Activated CD4-positive, alpha-beta T cell treated with anti-CD3 and anti-CD28 coated beads, Interleukin-2, amount 50 U/mL, for 24 hours (primary cell): ENCODE measurements around the gene TLL1.
A peak's percentile ranks its signal among the peaks of the same experiment; 100 is the strongest.

Experiments
- DNase-seq, 2 donors: peaks; one replicate each; pipeline ENCODE4 v3.0.0-alpha.2; 2020; ENCODE audit warnings: low read depth in 1 of 2, low spot score in 1 of 2

The TLL1 gene

DNA sequence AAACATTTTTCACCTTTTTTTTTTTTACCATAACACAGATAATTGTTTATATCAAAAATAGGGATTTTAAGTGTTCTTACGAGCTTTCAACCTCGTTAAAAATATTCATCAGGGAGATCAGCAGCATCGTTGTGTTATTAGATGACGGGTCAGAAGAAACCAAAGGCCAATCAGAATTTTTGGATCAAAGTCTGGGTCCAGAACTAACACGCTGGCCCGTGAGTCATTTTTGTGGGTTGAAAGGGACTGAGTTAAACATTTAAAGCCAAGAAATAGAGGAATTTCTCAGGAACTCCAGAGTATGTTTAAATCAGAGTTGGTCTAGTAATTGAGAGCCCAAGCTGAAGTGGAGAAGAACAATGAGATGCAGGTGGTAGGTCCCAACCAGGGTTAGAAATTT is 170.8 kb downstream of the TLL1 start:
- no peak for DNase-seq

DNA sequence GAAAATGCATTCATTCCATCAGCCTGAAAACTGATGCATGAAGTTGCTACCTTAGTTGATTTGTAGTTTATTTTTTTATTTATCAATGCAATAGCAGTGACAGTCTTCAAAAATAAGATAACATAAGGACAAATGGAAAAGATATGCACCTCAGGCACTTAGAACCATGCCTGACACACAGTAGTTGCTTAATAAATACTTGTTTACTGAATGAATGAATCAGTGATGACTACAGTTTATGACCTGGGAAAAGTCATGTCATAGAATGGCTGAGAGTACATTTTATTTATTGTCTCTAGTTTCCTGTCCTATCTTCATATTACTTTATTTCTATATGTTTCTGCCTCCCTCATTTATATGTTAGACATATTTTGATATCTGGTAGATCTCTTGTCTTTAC is 171.8 kb downstream of the TLL1 start:
- no peak for DNase-seq

DNA sequence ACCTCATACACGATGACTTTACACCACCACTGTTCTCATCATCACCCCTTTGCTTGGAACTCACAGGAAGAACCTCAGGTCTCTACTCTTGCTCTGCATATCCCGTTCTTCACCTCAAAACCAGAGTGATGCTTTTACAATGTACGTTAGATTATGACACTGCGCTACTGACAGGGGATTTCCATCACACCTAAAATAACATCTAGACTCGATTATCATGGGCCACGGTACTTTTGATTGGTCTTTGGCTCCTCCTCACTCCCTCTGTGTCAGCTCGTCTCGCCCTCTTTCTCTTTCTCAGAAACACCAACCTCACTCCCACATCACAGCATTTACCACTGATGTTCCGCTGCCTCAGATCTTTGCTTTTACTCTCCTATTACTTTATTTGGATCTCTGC is 172.4 kb downstream of the TLL1 start:
- DNase-seq = no peak

DNA sequence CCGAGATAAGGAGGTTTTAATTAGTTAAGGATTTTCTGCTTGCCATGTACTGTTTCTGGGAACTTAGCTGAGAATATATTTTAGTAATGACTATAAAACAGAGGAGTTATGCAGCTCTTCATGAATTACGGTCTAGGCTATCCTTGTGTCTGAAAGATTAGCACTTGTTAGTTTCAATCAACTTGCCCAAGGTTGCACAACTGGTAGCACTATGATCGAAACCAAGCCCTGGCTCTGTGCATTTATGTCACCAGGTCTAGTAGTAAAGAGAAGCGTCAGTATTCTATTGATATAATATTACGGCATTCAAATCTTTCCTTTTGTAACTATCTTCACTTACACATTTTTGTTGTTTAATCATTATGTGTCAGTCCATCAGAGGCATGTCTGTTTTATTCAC is 176.0 kb downstream of the TLL1 start:
- no peak for DNase-seq

DNA sequence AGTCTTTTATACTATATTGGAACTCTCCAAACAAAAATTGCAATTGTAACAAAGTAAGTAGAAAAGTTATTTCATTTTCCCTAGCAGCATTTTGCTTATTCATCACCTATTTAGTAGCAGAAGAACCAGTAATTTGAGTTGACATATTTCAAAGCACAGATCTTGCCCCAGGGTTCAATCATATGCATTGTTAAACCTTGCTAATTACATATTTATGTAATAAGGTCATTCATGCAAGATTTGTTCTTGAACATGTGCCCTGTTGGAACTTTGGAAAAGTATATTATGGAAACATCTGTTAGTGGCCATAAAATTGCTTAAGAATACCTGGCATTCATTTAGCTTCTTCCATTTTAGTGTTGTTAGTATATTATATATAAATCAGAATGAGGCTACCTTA is 191.7 kb downstream of the TLL1 start:
- DNase-seq = no peak

DNA sequence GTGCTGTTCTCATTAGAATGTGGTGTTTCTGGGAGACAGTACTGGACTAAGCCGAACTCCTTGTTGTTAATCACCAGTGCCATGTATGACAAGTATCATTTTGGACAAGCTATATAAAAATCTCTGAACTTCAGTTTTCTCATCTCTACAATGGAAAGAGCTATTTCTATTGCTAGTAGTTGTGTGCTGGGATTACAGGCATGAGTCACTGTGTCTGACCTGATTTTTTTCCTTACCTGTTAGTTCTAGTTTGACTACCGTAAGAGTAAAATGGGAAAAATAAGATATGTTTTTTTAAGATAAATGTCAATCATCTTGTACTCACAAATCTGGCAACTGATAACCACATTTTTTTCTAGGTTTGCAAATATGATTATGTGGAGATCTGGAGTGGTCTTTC is 192.3 kb downstream of the TLL1 start:
- no peak for DNase-seq

DNA sequence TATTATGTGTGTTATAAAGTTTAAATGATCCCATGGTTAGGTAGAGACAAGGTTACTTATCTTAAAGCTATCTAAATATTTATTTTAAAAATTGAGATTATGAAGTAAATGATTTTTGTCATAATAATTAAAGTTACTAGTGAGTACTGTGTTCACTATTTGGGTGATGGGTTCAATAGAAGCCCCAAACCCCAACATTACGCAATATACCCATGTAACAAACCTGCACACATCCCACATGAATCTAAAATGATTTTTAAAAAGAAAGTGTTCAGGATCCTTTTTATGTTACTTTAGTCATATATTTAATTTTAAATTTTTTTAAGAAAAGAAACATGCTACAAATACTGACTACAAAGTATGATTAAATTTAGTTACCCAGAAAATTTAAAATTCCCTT is 193.9 kb downstream of the TLL1 start:
- DNase-seq = no peak

DNA sequence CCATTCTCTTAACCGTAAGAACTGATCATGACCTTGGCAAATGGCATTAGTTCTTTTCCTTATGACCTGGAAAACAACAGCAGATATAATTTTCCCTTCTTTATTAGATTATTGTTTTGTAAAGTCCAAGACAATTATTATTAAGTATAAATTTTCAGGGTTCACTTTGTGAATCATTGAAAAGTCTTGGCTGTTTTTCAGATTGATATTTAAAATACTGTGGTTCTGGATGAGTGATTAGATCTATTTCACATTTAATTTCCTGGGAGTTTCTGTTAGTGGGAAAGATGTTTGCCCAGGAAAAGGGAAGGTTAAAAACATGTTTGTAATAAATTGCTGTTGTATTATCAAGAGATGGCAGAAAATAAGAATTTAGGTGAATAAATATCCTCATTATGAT is 194.9 kb downstream of the TLL1 start:
- DNase-seq = no peak

DNA sequence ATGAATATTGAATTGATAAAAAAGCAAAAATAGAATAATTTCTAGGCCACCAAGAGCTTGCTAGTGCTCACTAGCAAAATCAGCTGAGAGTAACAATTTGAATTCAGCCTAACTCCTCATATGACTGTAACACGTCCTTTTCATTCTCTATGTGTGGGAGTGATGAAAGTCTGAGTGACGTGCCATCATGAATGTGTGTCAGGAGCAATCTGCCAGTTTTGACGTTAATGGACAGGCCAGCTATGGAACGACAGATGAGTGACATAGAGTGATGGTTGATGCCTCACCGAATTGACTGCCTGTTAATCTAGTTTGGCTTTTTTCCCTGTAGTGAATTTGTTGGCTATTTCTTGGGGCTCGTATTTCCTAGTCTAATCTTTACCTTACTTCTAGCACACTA is 200.7 kb downstream of the TLL1 start:
- no peak for DNase-seq

DNA sequence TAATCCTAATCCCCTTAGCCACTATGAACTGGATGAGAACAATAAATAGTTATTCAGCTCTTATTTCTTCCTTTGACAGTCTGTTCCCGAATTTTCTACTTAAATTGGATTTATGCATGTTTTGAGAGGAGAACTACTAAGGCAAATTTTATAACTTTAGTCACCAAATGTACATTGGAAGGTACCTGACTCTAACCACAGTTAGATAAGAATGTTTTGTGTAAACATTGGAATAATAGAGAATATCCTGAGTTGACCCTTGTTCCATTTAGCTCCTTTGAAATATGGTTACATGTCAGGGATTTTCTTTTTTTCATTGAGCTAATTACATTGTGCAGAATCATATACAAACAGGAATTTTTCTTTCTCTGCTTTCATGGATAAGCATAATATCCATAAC is 202.6 kb downstream of the TLL1 start:
- no peak for DNase-seq

DNA sequence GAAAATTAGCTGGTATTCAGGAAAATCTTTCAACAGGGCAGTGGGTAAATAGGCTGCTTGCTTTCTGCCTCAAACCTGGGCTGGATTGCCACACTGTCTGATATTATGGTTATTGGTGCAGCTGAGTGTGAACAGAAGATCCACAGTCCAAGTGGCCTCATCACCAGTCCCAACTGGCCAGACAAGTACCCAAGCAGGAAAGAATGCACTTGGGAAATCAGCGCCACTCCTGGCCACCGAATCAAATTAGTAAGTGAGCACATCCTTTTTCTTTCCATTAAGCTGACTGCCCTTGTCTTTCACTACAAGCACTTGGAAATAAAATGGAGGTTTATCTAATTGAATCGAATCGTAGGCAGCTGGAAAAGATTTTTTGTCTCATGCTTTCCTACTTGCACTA is 204.7 kb downstream of the TLL1 start:
- no peak for DNase-seq

DNA sequence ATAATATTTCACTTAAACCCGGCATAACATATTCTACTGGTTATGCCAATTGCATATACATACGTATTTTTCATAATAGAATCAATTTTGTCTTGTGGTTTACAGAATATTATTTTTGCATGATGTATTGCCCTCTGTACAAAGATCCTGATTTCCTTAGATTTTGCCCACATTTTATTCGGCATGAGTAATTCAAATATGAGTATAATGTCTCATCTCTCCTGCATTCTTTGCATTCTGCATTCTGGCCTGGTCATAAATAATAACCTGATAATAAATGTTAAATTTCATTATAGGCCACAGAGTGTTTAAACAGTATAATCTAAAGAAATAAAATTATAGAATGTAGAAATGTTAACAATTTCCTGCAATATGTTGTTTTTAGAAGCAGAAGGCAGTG is 205.3 kb downstream of the TLL1 start:
- no peak for DNase-seq

DNA sequence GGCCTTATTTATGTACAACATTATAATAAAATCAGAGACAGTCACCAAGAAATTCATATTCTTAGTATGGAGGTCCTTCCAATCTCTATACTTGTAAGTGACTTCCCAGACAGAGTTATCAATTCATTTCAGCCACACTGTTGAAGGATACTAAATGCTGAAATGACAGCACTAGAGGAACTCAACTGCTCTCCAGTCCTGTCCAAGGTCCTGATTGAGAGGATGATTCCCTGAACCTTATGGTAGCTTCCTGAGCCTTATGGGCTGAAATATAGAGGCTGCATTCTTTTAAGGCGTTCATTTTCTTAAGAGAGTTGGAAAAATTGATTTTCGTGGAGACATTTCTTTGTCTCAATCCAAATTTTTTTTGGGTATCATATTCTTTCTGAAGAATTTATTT is 205.9 kb downstream of the TLL1 start:
- DNase-seq = no peak

DNA sequence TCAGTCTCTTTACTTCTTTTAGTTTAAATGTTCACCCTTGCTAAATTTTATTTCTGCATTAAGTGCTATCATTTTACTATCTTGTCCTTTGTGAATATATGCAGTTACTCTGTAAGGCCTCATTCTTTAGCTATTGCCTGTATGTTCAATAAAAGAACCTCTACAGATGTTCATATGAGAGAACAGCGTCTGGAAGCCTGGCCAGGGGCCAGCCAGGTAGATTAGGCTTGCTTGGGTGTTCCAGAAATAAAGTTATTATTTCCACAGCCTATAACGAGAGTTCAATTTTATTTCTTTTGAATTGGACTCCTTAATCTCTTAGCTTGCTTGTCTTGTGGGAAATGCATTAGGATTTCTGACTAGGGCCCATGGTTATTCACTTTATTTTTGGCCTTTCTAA is 214.5 kb downstream of the TLL1 start:
- no peak for DNase-seq

DNA sequence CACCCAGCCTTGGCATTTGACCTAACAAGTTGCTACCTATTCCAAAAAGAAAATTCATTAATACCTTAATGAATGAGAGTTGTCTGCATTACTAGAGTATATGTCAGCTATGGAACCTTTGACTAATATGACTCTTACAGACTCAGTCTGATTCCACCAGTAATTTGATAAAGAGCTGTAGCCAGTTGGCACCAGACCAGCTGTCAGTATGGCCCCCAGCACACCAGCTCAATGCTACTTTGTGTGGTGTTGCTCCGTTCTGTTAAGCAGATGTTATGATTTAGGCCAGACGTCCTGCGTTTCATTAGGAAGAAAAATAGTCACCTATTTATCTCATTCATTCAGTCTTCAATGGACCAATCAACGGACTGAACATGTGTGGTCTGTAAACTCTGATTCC is 215.5 kb downstream of the TLL1 start:
- DNase-seq = no peak

DNA sequence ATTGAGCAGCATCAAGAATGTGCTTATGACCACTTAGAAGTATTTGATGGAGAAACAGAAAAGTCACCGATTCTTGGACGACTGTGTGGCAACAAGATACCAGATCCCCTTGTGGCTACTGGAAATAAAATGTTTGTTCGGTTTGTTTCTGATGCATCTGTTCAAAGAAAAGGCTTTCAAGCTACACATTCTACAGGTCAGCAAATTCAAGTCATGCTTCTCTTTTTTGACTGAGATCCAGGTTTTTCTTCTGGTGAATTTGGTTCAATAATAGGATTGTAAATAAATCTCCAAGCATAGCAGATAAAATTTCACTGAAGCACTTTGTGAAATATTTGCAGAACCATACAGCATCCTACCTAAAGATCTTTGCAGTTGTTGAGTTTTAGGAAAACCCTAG is 218.1 kb downstream of the TLL1 start:
- no peak for DNase-seq

DNA sequence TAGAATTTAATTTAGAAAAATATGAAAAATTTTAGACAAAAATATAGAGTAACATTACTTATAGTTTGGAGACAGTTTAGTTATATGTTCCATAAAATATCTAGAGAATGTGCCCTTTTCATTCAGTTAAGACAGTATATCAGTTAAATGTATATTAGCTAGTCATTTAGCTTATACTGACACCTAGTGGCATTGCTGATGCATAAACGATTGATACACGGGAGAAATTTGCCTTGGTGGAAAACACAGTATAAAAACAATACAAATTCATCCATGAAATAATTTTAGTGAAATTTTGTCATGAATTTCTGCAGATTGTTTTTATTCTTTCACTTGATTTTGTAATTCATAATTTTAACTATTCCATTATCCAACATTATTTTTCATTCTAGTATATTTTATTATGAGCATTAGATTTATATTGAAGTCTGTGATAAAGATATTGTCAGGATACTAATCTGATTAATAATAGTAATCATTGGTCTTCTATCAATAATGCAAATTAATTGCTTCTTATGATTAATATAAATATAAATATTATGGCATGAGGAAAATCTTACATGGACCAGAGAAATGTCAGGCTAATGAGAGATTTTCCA is 219.0 kb downstream of the TLL1 start:
- DNase-seq = peak in 1 of 2 donors; percentile 3

DNA sequence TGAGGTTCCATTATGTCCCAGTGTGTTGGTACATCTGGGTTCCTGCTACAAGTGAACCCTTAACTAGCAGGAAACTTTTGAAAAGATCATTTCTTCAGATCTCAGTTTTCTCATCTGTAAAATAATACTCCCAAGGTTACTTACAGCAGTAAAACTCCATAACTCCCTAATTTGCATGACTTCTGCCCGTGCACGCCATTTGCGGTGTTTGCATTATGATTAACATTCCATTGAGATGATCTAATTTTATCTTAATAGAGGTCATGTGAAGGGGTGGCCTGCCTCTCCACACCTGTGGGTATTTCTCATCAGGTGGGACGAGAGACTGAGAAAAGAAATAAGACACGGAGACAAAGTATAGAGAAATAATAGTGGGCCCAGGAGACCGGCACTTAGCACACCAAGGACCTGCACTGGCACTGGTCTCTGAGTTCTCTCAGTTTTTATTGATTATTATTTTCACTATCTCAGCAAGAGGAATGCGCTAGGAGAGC is 219.8 kb downstream of the TLL1 start:
- DNase-seq = no peak

DNA sequence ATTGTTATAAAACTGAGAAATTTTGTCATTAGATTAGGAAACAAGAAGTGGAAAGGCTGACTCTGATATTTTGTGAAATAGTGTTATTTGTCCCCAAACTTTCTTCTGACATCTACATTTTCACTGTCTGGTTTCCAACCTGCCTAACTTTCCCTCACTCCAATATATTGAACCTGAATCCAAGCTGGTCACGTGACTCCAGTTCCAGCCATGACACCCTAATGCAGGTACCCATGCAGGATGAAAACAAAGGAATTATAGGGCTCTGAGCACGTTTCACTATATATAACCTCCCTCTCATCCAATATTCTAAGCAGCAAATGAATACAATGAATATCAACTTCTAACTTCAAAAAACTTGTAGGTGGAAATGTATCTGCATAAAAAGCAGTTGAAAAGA is 231.6 kb downstream of the TLL1 start:
- no peak for DNase-seq

DNA sequence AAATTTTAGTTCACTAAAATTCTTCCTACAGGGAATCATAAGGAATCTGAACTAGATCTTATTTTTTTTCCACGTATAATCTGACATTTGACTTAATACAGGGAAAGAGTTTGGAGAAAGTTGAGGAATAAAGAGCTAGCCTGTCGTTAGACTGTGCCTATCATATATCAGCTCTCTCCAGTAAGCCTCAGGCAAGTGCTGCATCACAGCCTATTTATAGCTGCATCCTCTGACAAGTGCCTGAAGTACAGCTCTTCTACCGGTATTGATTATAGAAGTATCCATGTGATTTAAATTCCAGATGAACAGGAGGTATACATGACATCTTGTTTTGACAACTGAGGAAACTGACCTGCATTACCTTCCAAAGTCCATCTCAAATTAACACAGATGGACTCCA is 248.9 kb downstream of the TLL1 start:
- DNase-seq = no peak

DNA sequence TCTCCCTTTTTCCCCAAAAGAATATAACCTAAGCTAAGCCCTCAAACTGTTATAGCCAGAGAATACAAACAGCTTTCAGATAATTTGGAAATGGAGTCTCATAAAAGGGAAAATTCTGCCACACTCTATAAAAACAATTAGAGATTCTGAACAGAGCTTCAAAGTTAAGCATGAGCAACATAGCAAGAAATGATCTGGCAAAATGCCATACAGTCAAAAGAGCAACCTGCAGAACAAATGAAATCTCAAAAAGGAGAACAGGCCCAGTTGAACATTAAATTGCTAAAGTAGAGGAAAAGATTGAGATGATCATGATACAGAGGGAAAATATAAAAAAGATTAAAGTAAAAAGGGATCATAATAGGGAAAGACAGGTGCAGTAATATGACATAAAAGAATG is 250.5 kb downstream of the TLL1 start:
- no peak for DNase-seq

DNA sequence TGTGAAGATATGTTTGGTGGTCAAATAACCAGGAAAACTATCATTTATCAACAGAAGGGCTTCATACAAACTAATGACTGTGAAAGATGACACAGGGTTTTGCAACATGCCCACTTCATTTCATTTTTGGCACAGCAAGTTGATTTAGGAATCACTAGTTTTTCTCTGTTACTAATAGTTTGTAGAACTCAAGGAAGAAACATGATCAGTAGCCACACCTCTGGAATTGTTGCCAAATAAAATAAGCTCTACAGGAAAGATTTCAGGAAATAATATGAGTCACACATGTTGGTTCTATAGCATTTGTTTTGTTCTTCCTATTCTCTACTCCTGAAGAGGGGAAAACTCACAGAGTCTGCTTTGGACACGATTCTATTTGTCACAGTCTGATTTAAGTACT is 255.4 kb downstream of the TLL1 start:
- DNase-seq = no peak

DNA sequence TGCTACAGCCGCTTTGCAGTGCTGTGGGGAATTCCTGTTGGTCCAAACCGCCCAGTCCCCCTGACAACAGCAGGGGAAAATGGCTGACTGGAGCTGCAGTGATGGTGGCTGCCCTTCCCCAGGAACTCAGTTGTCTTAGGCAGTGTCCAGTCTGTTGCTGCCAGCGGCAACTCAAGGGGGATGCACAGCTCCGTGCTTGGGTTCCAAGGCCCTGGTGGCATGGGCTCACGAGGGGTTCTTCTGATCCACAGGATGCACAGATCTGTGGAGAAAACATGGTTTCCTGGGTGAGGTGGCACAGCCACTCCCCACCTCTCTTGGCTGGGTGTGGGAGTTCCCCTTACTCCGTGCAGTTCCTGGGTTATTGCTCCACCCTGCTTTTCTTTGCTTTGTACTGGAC is 261.2 kb downstream of the TLL1 start:
- no peak for DNase-seq

DNA sequence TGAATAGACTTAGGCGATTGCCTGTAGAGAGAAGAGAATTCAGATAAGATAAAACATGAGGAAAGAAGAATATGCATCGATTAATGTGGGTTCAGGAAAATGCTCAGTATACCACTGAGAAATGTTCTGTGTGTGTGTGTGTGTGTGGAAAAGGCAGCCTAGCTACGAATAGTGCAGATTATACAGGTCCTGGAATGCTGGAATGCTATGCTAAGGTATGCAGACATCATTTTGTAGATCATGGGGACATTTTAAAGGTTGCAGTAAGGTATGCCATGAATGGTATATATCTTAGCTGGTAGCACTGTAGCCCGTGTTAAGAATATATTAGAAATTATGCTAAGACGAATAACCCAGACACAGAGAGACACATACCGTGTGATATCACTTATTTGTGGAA is 267.9 kb downstream of the TLL1 start:
- DNase-seq = no peak
